HG03520 (cell line): ENCODE measurements around the gene RAB11B.
"Not testable (repeated sequence)": the region's sequence is repeated elsewhere in the genome, so short reads cannot be mapped to it uniquely, and the experiment has no call there.

Experiments used
- ATAC-seq: cut with Tn5 transposase; IDR thresholded peaks from one replicate; pipeline ENCODE4 v1.9.1; 2021; ENCODE audit warnings: mild to moderate bottlenecking, moderate library complexity; ENCODE audit not compliant: unreplicated experiment

The RAB11B gene

GRCh38 chr19:8389891-8390616 is at the start of gene RAB11B:
RAB11B (plus strand) TSS chr19:8390360; CDS start chr19:8390417, 57 bp downstream.
- ATAC-seq, result peak; percentile 84

GRCh38 chr19:8341504-8341903 is 48.7 kb upstream of the RAB11B start:
- ATAC-seq, result not testable (repeated sequence)

GRCh38 chr19:8342316-8342683 is 47.9 kb upstream of the RAB11B start:
- no peak for ATAC-seq

- peak; percentile 74 for ATAC-seq
Measured at GRCh38 chr19:8342684-8343482, 47.3 kb upstream of the RAB11B start, which contains the start of gene KANK3. KANK3 (minus strand) TSS chr19:8343262; CDS start chr19:8337828, 5,434 bp downstream.

- no peak for ATAC-seq
Measured at GRCh38 chr19:8343483-8343844, 46.7 kb upstream of the RAB11B start.

- ATAC-seq, result not testable (repeated sequence)
Measured at GRCh38 chr19:8349629-8350372, 40.4 kb upstream of the RAB11B start.

- ATAC-seq, result no peak
Measured at GRCh38 chr19:8352134-8352827, 37.9 kb upstream of the RAB11B start.

GRCh38 chr19:8352845-8353244 is 37.3 kb upstream of the RAB11B start:
- ATAC-seq, result not testable (repeated sequence)

GRCh38 chr19:8355631-8356402 is 34.3 kb upstream of the RAB11B start:
- ATAC-seq, result no peak

GRCh38 chr19:8357007-8357521 is 33.1 kb upstream of the RAB11B start:
- no peak for ATAC-seq

GRCh38 chr19:8358948-8359347 is 31.2 kb upstream of the RAB11B start:
- no peak for ATAC-seq

GRCh38 chr19:8360196-8360595 is 30.0 kb upstream of the RAB11B start:
- no peak for ATAC-seq

GRCh38 chr19:8361921-8362793 is 28.0 kb upstream of the RAB11B start:
- ATAC-seq, result no peak

- no peak for ATAC-seq
Measured at GRCh38 chr19:8363803-8364771, 26.1 kb upstream of the RAB11B start, which contains the start of gene ANGPTL4. ANGPTL4 (plus strand) TSS chr19:8364155; CDS start chr19:8364322, 167 bp downstream.

GRCh38 chr19:8366121-8366581 is 24.0 kb upstream of the RAB11B start:
- no peak for ATAC-seq

GRCh38 chr19:8366961-8367326 is 23.2 kb upstream of the RAB11B start:
- ATAC-seq, result no peak

- no peak for ATAC-seq
Measured at GRCh38 chr19:8367327-8368001, 22.7 kb upstream of the RAB11B start.
